Mesenchymal stem cell (in vitro differentiated cells and primary cell): Measurements from ENCODE around the gene LMBRD2.

Source experiments
- DNase-seq: peaks from one replicate; pipeline ENCODE4 v3.0.0-alpha.2; 2013
- H2AFZ ChIP-seq: one replicate; pipeline ENCODE4 v1.6.1; 2013; ENCODE audit warnings: low read depth, mild to moderate bottlenecking, control low read depth, inconsistent platforms, low read length, moderate library complexity
- H2AK5ac ChIP-seq: 2 replicates; pipeline ENCODE4 v1.6.1; 2013; ENCODE audit warnings: low read length, moderate library complexity, mild to moderate bottlenecking, inconsistent platforms; ENCODE audit not compliant: severe bottlenecking
- H2BK120ac ChIP-seq: one replicate; pipeline ENCODE4 v1.6.1; 2013; ENCODE audit warnings: low read depth, mild to moderate bottlenecking, inconsistent platforms, low read length, moderate library complexity
- H2BK12ac ChIP-seq, 2 experiments: one replicate each; pipeline ENCODE4 v1.6.1; 2013; ENCODE audit warnings: inconsistent platforms in 2 of 2, low read length in 2 of 2, mild to moderate bottlenecking in 2 of 2, moderate library complexity in 2 of 2, control low read depth in 1 of 2
- H2BK15ac ChIP-seq: one replicate; pipeline ENCODE4 v1.6.1; 2013; ENCODE audit warnings: mild to moderate bottlenecking, low read depth, inconsistent platforms; ENCODE audit not compliant: poor library complexity, severe bottlenecking
- H2BK5ac ChIP-seq: 2 replicates; pipeline ENCODE4 v1.6.1; 2013; ENCODE audit warnings: low read depth, mild to moderate bottlenecking, low read length, control low read depth, inconsistent platforms; ENCODE audit not compliant: poor library complexity, severe bottlenecking
- H3K14ac ChIP-seq, 2 experiments: one replicate each; pipeline ENCODE4 v1.6.1; 2013; ENCODE audit warnings: inconsistent platforms in 2 of 2, low read length in 2 of 2, control low read depth in 1 of 2, mild to moderate bottlenecking in 1 of 2, moderate library complexity in 1 of 2
- H3K18ac ChIP-seq, 2 experiments: one replicate each; pipeline ENCODE4 v1.6.1; 2013; ENCODE audit warnings: inconsistent platforms in 2 of 2, low read length in 2 of 2, control low read depth in 1 of 2, low read depth in 1 of 2, mild to moderate bottlenecking in 1 of 2
- H3K23ac ChIP-seq, 2 experiments: one replicate each; pipeline ENCODE4 v1.6.1; 2013; ENCODE audit warnings: inconsistent platforms in 2 of 2, low read length in 2 of 2, mild to moderate bottlenecking in 2 of 2, moderate library complexity in 2 of 2, control low read depth in 1 of 2
- H3K27ac ChIP-seq: 2 replicates; pipeline ENCODE4 v1.5.1; 2013; ENCODE audit warnings: mild to moderate bottlenecking, moderate library complexity, low read length, control low read depth, inconsistent platforms; ENCODE audit not compliant: poor library complexity, severe bottlenecking
- H3K27me3 ChIP-seq, 2 experiments: 2 replicates each; pipeline versions ENCODE4 v1.6.1 to v1.7.0; 2013; ENCODE audit warnings: low read length in 2 of 2, mild to moderate bottlenecking in 2 of 2, moderate library complexity in 2 of 2, control low read depth in 1 of 2, inconsistent platforms in 1 of 2; ENCODE audit not compliant: control insufficient read depth in 1 of 2, insufficient read depth in 1 of 2
- H3K36me3 ChIP-seq, 2 experiments: 2 replicates each; pipeline versions ENCODE4 v1.6.1 to v1.7.0; 2013; ENCODE audit warnings: low read length in 2 of 2, control low read depth in 1 of 2, inconsistent platforms in 1 of 2, low read depth in 1 of 2, mild to moderate bottlenecking in 1 of 2; ENCODE audit not compliant: insufficient read depth in 2 of 2, control insufficient read depth in 1 of 2
- H3K4ac ChIP-seq, 2 experiments: one replicate each; pipeline ENCODE4 v1.6.1; 2013; ENCODE audit warnings: inconsistent platforms in 2 of 2, low read length in 2 of 2, mild to moderate bottlenecking in 2 of 2, moderate library complexity in 2 of 2, control low read depth in 1 of 2, low read depth in 1 of 2
- H3K4me1 ChIP-seq: 2 replicates; pipeline ENCODE4 v1.6.1; 2013; ENCODE audit warnings: low read depth, low read length, control low read depth; ENCODE audit not compliant: control insufficient read depth, insufficient read depth
- H3K4me2 ChIP-seq: 2 replicates; pipeline ENCODE4 v1.6.1; 2013; ENCODE audit warnings: low read length, mild to moderate bottlenecking, inconsistent platforms; ENCODE audit not compliant: poor library complexity, severe bottlenecking
- H3K4me3 ChIP-seq, 2 experiments: 2 replicates each; pipeline versions ENCODE4 v1.5.1 to v1.7.0; 2013; ENCODE audit warnings: low read length in 2 of 2, mild to moderate bottlenecking in 2 of 2, control low read depth in 1 of 2, low read depth in 1 of 2; ENCODE audit not compliant: insufficient read depth in 1 of 2
- H3K79me1 ChIP-seq: replicated peaks from 2 replicates; pipeline ENCODE4 v1.6.1; 2013; ENCODE audit warnings: mild to moderate bottlenecking, control low read depth, low read length, inconsistent platforms; ENCODE audit not compliant: poor library complexity, severe bottlenecking
- H3K9ac ChIP-seq: 2 replicates; pipeline ENCODE4 v1.7.0; 2013; ENCODE audit warnings: mild to moderate bottlenecking, low read length, moderate library complexity
- H3K9me3 ChIP-seq: 2 replicates; pipeline ENCODE4 v1.7.0; 2013; ENCODE audit warnings: mild to moderate bottlenecking, low read length; ENCODE audit not compliant: control insufficient read depth
- H4K8ac ChIP-seq: one replicate; pipeline ENCODE4 v1.6.1; 2013; ENCODE audit warnings: inconsistent platforms, mild to moderate bottlenecking, low read length, moderate library complexity
- H4K91ac ChIP-seq: one replicate; pipeline ENCODE4 v1.6.1; 2013; ENCODE audit warnings: mild to moderate bottlenecking, low read length, inconsistent platforms
- WGBS: methylation state at CpG from one replicate; pipeline ENCODE4 v1.1.7; 2013; ENCODE audit warnings: mixed read lengths; 5-methylcytosine and 5-hydroxymethylcytosine counted together

The LMBRD2 gene

DNA sequence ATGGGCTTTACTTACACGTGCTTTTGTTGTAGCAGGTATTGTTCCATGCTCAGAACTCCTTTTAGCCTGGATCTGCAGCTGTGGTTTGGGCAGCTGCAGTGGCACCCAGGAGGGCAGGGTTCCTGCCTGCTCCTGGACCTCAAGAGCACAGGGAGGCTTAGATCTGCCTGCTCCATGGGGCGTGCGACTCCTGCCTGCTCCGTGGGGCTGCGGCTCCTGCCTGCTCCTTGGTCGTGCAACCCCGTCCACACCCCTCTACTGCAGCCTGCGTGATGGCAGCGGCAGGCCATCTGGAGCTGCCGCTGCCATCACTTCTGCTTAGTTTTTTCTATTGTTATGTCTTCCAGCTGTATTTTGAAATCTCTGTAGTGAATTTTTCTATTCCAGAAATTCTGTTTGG is 73.3 kb downstream of the LMBRD2 start:
- no peak overlapping the region for H2BK15ac ChIP-seq
- no peak overlapping the region for H3K4ac ChIP-seq
- H3K18ac ChIP-seq: no peak overlapping the region
- H4K91ac ChIP-seq: no peak overlapping the region
- peaks cover 3% of the 10 kb centered on the region for H3K4me1 ChIP-seq
- H3K36me3 ChIP-seq: no peaks in the 10 kb centered on the region
- no peak overlapping the region for H2BK5ac ChIP-seq
- no peak overlapping the region for H2AFZ ChIP-seq
- H3K23ac ChIP-seq: no peak overlapping the region
- no peak overlapping the region for H3K4me3 ChIP-seq
- no peaks in the 10 kb centered on the region for H3K79me1 ChIP-seq
- no peak overlapping the region for H2BK120ac ChIP-seq
- no peak overlapping the region for H2BK12ac ChIP-seq
- H3K27me3 ChIP-seq: peaks cover 10 to 18% of the 10 kb centered on the region in 2 experiments
- no peak overlapping the region for H3K27ac ChIP-seq
- no peak overlapping the region for H4K8ac ChIP-seq
- no peak overlapping the region for H2AK5ac ChIP-seq
- 74% methylated on average over 5 of the region's 10 CpGs for WGBS
- H3K4me2 ChIP-seq: no peak overlapping the region
- no peak overlapping the region for H3K14ac ChIP-seq
- no peak overlapping the region for H3K9ac ChIP-seq
- no peaks in the 10 kb centered on the region for H3K9me3 ChIP-seq
- DNase-seq: no peak

DNA sequence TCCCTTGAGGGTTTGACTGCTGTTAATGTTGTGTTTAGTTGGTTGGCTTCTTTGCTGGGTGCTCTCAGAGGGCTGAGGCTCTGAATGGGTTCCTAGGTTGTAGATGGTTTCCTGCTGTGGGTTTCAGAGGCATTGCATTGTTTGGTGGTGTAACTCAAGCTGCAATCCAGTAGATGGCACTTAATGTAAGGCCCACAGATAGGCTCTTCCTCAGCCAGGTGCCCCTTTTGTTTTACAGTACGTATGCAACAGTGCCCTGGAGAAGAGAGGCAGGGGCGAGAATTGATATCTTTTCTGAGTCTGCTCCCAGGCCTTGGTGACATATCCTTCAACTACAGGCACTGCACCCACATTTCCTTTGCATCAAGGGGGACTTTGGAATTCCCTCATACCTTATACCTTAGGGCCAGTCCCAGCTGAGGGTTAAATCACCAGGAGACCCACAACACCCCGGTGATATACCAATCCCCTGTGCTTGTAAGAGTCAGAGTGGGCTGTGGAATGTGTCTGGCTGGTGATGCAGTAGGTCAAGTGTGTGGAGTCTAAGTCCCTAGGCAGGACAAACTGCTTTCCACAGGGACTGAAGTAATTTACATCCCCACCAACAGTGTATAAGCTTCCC is 78.0 kb downstream of the LMBRD2 start:
- no peaks in the 10 kb centered on the region for H3K79me1 ChIP-seq
- no peak overlapping the region for H2BK120ac ChIP-seq
- H3K27me3 ChIP-seq: peaks cover 13 to 37% of the 10 kb centered on the region in 2 experiments
- no peak overlapping the region for H3K4me3 ChIP-seq
- H3K36me3 ChIP-seq: no peaks in the 10 kb centered on the region
- no peak overlapping the region for H2AFZ ChIP-seq
- H3K27ac ChIP-seq: no peak overlapping the region
- no peak overlapping the region for H4K91ac ChIP-seq
- no peak overlapping the region for H3K9ac ChIP-seq
- H3K4ac ChIP-seq: no peak overlapping the region
- H3K9me3 ChIP-seq: no peaks in the 10 kb centered on the region
- H3K14ac ChIP-seq: no peak overlapping the region
- no peak overlapping the region for H3K18ac ChIP-seq
- H3K4me1 ChIP-seq: no peaks in the 10 kb centered on the region
- no peak overlapping the region for H3K23ac ChIP-seq
- no peak overlapping the region for H2BK12ac ChIP-seq
- no peak overlapping the region for H2BK15ac ChIP-seq
- H4K8ac ChIP-seq: no peak overlapping the region
- H2BK5ac ChIP-seq: no peak overlapping the region
- H2AK5ac ChIP-seq: no peak overlapping the region
- DNase-seq: peak; percentile 2
- WGBS: 26% methylated on average over 2 of the region's 3 CpGs
- H3K4me2 ChIP-seq: no peak overlapping the region

DNA sequence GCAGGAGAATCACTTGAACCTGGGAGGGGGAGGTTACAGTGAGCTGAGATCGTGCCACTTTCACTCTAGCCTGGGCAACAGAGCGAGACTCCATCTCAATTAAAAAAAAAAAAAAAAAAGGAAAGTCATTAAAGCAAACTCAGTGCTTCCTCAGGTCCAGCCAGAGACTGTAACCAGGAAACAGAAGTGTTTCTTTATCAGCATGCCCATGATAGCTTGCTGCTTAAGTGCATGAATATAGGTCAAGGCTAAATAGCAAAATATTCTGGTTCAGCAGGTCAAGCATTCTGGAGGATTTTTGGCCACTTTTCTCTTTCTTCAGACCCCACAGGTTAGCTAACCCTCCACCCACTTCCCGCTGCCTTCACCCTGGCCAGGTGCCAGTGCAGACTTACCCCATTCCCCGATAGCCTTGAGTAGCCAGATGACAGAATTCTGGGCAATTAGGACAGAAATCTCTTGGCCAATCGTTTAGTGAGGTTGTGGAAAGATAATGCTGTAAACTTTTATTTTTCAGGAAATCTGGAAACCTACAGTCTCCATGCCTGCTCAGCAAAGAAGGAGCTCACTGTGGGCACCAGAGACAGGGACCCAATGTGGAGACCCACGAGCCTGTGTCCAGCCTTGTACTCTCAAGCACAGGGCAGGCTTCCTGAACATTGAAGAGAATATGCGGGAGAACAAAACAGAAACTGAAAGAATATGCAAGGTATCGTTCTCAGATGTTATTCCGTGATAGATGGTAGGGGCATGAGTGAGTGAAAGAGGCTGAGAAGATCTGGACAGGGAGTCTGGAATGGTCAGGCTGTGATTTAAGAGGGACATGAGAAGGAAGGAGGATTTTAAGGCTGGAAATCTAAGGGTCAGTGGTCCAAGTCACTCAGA is 80.8 kb downstream of the LMBRD2 start:
- H4K8ac ChIP-seq: no peak overlapping the region
- H2AK5ac ChIP-seq: no peak overlapping the region
- no peak overlapping the region for H2AFZ ChIP-seq
- no peak overlapping the region for H3K27ac ChIP-seq
- no peaks in the 10 kb centered on the region for H3K36me3 ChIP-seq
- H3K4me2 ChIP-seq: no peak overlapping the region
- no peak overlapping the region for H2BK12ac ChIP-seq
- no peaks in the 10 kb centered on the region for H3K79me1 ChIP-seq
- no peak overlapping the region for H3K4ac ChIP-seq
- H2BK5ac ChIP-seq: no peak overlapping the region
- H2BK120ac ChIP-seq: no peak overlapping the region
- WGBS: 77% methylated on average over 8 of the region's 9 CpGs
- H3K27me3 ChIP-seq: peaks cover 27 to 38% of the 10 kb centered on the region in 2 experiments
- no peak overlapping the region for H3K23ac ChIP-seq
- H3K9ac ChIP-seq: peak overlapping the region; percentile 25
- H3K4me3 ChIP-seq: peak overlapping the region in 1 of 2 experiments; percentile 68
- H3K4me1 ChIP-seq: peaks cover 2% of the 10 kb centered on the region
- H2BK15ac ChIP-seq: no peak overlapping the region
- H3K14ac ChIP-seq: no peak overlapping the region
- no peak overlapping the region for H3K18ac ChIP-seq
- no peaks in the 10 kb centered on the region for H3K9me3 ChIP-seq
- H4K91ac ChIP-seq: no peak overlapping the region
- DNase-seq: no peak

DNA sequence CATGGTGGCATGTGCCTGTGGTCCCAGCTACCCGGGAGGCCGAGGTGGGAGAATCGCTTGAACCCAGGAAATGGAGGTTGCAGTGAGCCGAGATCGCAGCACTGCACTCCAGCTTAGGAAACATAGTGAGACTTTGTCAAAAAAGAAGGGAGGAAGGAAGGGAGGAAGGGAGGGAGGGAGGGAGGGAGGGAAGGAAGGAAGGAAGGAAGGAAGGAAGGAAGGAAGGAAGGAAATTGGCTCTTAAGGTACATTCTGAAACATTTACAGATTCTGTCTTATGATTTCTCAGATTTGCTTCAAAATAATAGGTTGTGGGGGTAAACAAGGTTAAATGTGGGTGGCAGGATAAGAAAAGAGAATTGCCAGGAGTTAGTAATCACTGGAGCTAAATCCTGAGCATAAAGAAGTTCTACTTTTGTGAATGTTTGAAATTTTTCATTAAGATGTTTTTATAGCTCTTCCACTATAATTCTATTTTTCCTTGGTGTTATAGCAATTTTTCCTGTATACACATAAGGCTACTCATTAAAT is 82.9 kb downstream of the LMBRD2 start:
- Histone ChIP-seq H4K8ac (no peak overlapping the region), H3K4me1 (peaks cover 2% of the 10 kb centered on the region), H2BK12ac (no peak overlapping the region), H3K4me3 (no peak overlapping the region), H3K79me1 (no peaks in the 10 kb centered on the region), H3K18ac (no peak overlapping the region), H4K91ac (no peak overlapping the region), H3K36me3 (no peaks in the 10 kb centered on the region), H3K23ac (no peak overlapping the region), H3K4me2 (no peak overlapping the region), H3K4ac (no peak overlapping the region), H2AFZ (no peak overlapping the region), H2BK15ac (no peak overlapping the region), H3K9ac (no peak overlapping the region), H3K9me3 (no peaks in the 10 kb centered on the region), H2BK120ac (no peak overlapping the region), H3K14ac (no peak overlapping the region), H3K27ac (no peak overlapping the region), H2AK5ac (no peak overlapping the region), H3K27me3 (peaks cover 43 to 58% of the 10 kb centered on the region in 2 experiments), H2BK5ac (no peak overlapping the region)
- DNase-seq: no peak
- 96% methylated on average over 5 of the region's 5 CpGs for WGBS
